ENCODE results near the gene WRNIP1. TPM values are rescaled to one million over a fixed set of nuclear protein-coding genes. Genes with fewer than 3 reads are reported as not detected.

Gene WRNIP1
- total RNA-seq, 1 donor from 2014 or later, result 25.3 TPM

DNA sequence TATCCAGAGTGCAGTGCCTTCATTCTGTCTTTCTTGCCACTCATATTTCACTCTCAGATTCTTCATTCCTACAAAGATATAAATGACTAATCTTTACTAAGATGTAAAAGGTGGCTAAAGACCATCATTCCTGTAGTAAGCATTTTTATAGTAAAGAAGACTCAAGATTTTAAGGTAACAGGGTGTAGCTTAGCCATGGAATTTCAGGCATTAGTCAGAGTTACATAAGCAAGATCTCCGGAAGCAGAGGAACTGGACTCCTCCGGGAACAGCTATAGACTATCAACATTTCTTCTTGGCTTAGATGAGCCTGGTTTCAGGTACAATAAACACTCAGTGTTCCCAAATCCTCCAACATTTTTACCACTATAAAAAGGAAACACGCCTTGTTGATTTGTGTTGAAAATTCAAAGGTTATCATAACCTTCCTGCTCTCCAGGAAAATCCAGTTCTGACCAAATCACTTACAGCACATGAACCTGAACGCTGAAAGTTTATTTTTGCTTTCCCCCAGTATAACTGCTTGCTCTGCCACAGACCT is 52.8 kb downstream of the WRNIP1 start:
- H3K9me3 Mint-ChIP-seq, result peaks cover 19% of the 10 kb centered on the region
- Histone ChIP-seq H3K27ac (no peak overlapping the region), H3K79me2 (ENCODE audit: low read depth) (no peaks in the 10 kb centered on the region), H4K20me1 (ENCODE audit: low read depth) (no peaks in the 10 kb centered on the region), H3K4me3 (no peak overlapping the region), H2AFZ (replicated peaks) (no peak overlapping the region), H3K4me1 (no peaks in the 10 kb centered on the region), H3K36me3 (no peaks in the 10 kb centered on the region), H3K9ac (no peak overlapping the region), H3K4me2 (no peak overlapping the region), H3F3A (ENCODE audit: low read depth) (no peaks in the 10 kb centered on the region), H3K9me3 (ENCODE audit: low read depth) (peaks cover 3% of the 10 kb centered on the region), H3K27me3 (no peaks in the 10 kb centered on the region)
- TF ChIP-seq, protein P1, sequence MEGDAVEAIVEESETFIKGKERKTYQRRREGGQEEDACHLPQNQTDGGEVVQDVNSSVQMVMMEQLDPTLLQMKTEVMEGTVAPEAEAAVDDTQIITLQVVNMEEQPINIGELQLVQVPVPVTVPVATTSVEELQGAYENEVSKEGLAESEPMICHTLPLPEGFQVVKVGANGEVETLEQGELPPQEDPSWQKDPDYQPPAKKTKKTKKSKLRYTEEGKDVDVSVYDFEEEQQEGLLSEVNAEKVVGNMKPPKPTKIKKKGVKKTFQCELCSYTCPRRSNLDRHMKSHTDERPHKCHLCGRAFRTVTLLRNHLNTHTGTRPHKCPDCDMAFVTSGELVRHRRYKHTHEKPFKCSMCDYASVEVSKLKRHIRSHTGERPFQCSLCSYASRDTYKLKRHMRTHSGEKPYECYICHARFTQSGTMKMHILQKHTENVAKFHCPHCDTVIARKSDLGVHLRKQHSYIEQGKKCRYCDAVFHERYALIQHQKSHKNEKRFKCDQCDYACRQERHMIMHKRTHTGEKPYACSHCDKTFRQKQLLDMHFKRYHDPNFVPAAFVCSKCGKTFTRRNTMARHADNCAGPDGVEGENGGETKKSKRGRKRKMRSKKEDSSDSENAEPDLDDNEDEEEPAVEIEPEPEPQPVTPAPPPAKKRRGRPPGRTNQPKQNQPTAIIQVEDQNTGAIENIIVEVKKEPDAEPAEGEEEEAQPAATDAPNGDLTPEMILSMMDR (IDR thresholded peaks at IDR 0.05), result no peak
- TF ChIP-seq EZH2 (IDR thresholded peaks at IDR 0.05), result no peak
- TF ChIP-seq EZH2phosphoT487 (IDR thresholded peaks at IDR 0.05), result no peak
- H3K27ac Mint-ChIP-seq, result no peak overlapping the region
- peaks cover 4% of the 10 kb centered on the region for H3K4me1 Mint-ChIP-seq
- no peak overlapping the region for H3K4me3 Mint-ChIP-seq
- no peaks in the 10 kb centered on the region for H3K27me3 Mint-ChIP-seq (ENCODE audit: insufficient read depth, low read depth)
- H3K36me3 Mint-ChIP-seq, result peaks cover 5% of the 10 kb centered on the region
- no peak for DNase-seq (ENCODE audit: low spot score)

DNA sequence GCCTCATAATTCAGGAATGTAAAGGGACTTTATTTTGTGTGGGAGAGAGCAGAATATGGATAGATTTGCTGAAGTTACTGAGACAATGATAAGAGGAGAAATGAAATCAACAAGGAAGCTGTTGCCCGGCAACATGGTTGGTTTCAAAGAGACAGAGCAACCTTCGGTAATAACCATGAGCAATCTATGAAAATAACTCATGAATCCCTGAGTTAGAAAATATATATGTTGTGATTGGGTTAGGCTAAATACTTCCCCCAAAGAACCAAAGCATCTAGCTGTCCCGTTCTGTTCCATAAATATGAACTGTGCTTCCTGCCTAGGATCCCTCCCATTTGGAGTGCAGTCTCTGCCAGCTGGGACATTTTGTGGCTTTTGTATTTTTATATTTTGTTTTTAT is 53.4 kb downstream of the WRNIP1 start:
- Mint-ChIP-seq H3K9me3 (peaks cover 20% of the 10 kb centered on the region), H3K4me1 (peaks cover 4% of the 10 kb centered on the region), H3K36me3 (peaks cover 5% of the 10 kb centered on the region), H3K27me3 (ENCODE audit: insufficient read depth, low read depth) (no peaks in the 10 kb centered on the region), H3K27ac (no peak overlapping the region), H3K4me3 (no peak overlapping the region)
- Histone ChIP-seq H3F3A (ENCODE audit: low read depth) (no peaks in the 10 kb centered on the region), H3K27me3 (no peaks in the 10 kb centered on the region), H3K36me3 (no peaks in the 10 kb centered on the region), H3K79me2 (ENCODE audit: low read depth) (no peaks in the 10 kb centered on the region), H2AFZ (replicated peaks) (no peak overlapping the region), H3K4me3 (no peak overlapping the region), H3K27ac (no peak overlapping the region), H3K4me1 (no peaks in the 10 kb centered on the region), H3K9me3 (ENCODE audit: low read depth) (peaks cover 3% of the 10 kb centered on the region), H3K9ac (no peak overlapping the region), H4K20me1 (ENCODE audit: low read depth) (no peaks in the 10 kb centered on the region), H3K4me2 (no peak overlapping the region)
- DNase-seq (ENCODE audit: low spot score), result no peak
- TF ChIP-seq, protein P1 (IDR thresholded peaks at IDR 0.05), result no peak
- no peak for TF ChIP-seq EZH2phosphoT487 (IDR thresholded peaks at IDR 0.05)
- no peak for TF ChIP-seq EZH2 (IDR thresholded peaks at IDR 0.05)

DNA sequence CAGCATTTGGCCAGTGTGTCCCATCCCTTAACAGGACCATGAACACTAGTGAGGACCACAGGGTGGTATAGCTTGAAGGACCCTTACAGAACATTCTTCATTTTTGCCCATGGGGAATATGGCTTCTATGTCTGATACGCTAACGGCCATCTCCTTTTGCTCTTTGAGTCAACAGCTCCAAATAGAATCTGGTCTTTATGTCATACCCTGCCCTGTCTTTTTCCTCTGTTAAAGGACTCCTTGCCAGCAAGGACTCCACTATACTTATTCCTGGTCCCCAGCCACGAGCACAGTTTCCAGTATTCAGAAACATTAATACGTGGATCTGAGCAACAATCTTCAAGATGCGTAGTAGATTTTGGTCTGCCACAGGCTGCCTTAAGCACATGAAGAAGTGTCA is 53.9 kb downstream of the WRNIP1 start:
- no peak overlapping the region for H3K9ac ChIP-seq
- Mint-ChIP-seq H3K4me1 (peaks cover 4% of the 10 kb centered on the region), H3K4me3 (no peak overlapping the region), H3K27me3 (ENCODE audit: insufficient read depth, low read depth) (no peaks in the 10 kb centered on the region), H3K36me3 (peaks cover 3% of the 10 kb centered on the region), H3K9me3 (peaks cover 23% of the 10 kb centered on the region), H3K27ac (no peak overlapping the region)
- no peak overlapping the region for H3K4me3 ChIP-seq
- H3K36me3 ChIP-seq, result no peaks in the 10 kb centered on the region
- no peak overlapping the region for H2AFZ ChIP-seq (replicated peaks)
- H3K27me3 ChIP-seq, result no peaks in the 10 kb centered on the region
- H4K20me1 ChIP-seq (ENCODE audit: low read depth), result no peaks in the 10 kb centered on the region
- DNase-seq (ENCODE audit: low spot score), result no peak
- H3K79me2 ChIP-seq (ENCODE audit: low read depth), result no peaks in the 10 kb centered on the region
- H3K4me1 ChIP-seq, result no peaks in the 10 kb centered on the region
- peaks cover 3% of the 10 kb centered on the region for H3K9me3 ChIP-seq (ENCODE audit: low read depth)
- TF ChIP-seq EZH2phosphoT487 (IDR thresholded peaks at IDR 0.05), result no peak
- TF ChIP-seq EZH2 (IDR thresholded peaks at IDR 0.05), result no peak
- TF ChIP-seq, protein P1 (IDR thresholded peaks at IDR 0.05), result no peak
- no peaks in the 10 kb centered on the region for H3F3A ChIP-seq (ENCODE audit: low read depth)
- H3K27ac ChIP-seq, result no peak overlapping the region
- H3K4me2 ChIP-seq, result no peak overlapping the region

Data from neural progenitor cell (in vitro differentiated cells).